Esophagus squamous epithelium (tissue), 5 donors: Measurements from ENCODE around the gene YIF1A. TPM values are rescaled to one million over a fixed set of nuclear protein-coding genes. Genes with fewer than 3 reads are reported as not detected.
"Not testable (repeated sequence)": the region's sequence is repeated elsewhere in the genome, so short reads cannot be mapped to it uniquely, and the experiment has no call there.

Experiments
- DNase-seq: peaks from one replicate; lab custom pipeline; 2025; lab: John Stamatoyannopoulos, UW
- H3K27ac ChIP-seq, 4 donors: fragments of 200-600 bp; sonication (generic); one replicate each; pipeline ENCODE4 v1.5.1; 2016 to 2019; ENCODE audit warnings: mild to moderate bottlenecking in 1 of 4
- H3K27me3 ChIP-seq, 4 donors: fragments of 200-600 bp; sonication (generic); 1 replicate in 3 of 4; 2 replicates in 1 of 4; pipeline versions ENCODE4 v1.5.1 to v1.6.0; 2017 to 2021; ENCODE audit warnings: antibody characterized with exemption in 1 of 4
- H3K36me3 ChIP-seq, 3 donors: fragments of 200-600 bp; sonication (generic); one replicate each; pipeline ENCODE4 v1.5.1; 2016 to 2019
- H3K4me1 ChIP-seq, 3 donors: fragments of 200-600 bp; sonication (generic); one replicate each; pipeline ENCODE4 v1.5.1; 2017 to 2019
- H3K4me3 ChIP-seq, 4 donors: fragments of 200-600 bp; sonication (generic); 1 replicate in 3 of 4; 2 replicates in 1 of 4; pipeline ENCODE4 v1.5.1; 2016 to 2019; ENCODE audit warnings: mild to moderate bottlenecking in 2 of 4, moderate library complexity in 1 of 4
- H3K9me3 ChIP-seq, 3 donors: fragments of 200-600 bp; sonication (generic); one replicate each; pipeline ENCODE4 v1.5.1; 2016 to 2019
- CTCF ChIP-seq, 6 experiments: fragments of 450-650 bp in 4 of 6; fragments of 200-600 bp in 2 of 6; sonication (generic) in 2 of 6; IDR thresholded peaks; one replicate each; pipeline ENCODE4 v1.5.1; 2016 to 2019; ENCODE audit warnings: antibody characterized with exemption in 6 of 6, mild to moderate bottlenecking in 4 of 6, moderate library complexity in 4 of 6
- POLR2A ChIP-seq, 4 donors: fragments of 450-650 bp; IDR thresholded peaks; one replicate each; pipeline ENCODE4 v1.6.1; 2017; ENCODE audit warnings: antibody characterized with exemption in 4 of 4, mild to moderate bottlenecking in 4 of 4, moderate library complexity in 3 of 4
- WGBS, 2 donors: methylation state at CpG; one replicate each; pipeline ENCODE4 v1.1.5; 2018; 5-methylcytosine and 5-hydroxymethylcytosine counted together
- intact Hi-C: fragments of 100-400 bp; cut with DNase I; formaldehyde crosslinking; loops from one replicate; pipeline ENCODE4 v1.15.0; 2022
- total RNA-seq, 4 donors: library from RNA; depleted of rRNA; stranded (reverse); fragments of >200 nt; gene quantifications; one replicate each; pipeline ENCODE4 v1.1.0, GENCODE V29; 2016
- donor health status: DM: yes; HTN: yes; CAD: no.

The YIF1A gene
- total RNA-seq, 4 donors from 2014 or later: 51.9 to 71.9 (median 63.8) TPM

GRCh38 chr11:66324664-66325063, 35.7 kb upstream of the YIF1A start:
- WGBS, 2 donors: 55% methylated on average over 8 of the region's 10 CpGs; no CpG with 5 or more reads in 1 of the 2 donors
- no peaks in the 10 kb centered on the region for H3K9me3 ChIP-seq
- H3K27ac ChIP-seq: peak overlapping the region in 2 of 4 donors; percentile 82 to 88
- no peaks in the 10 kb centered on the region for H3K27me3 ChIP-seq
- intact Hi-C loops: no loop called here
- TF ChIP-seq POLR2A (IDR thresholded peaks at IDR 0.05) (no peak), CTCF (IDR thresholded peaks at IDR 0.05) (no peak)
- no peak overlapping the region for H3K4me3 ChIP-seq
- no peaks in the 10 kb centered on the region for H3K36me3 ChIP-seq
- DNase-seq: no peak
- H3K4me1 ChIP-seq: peaks cover 24 to 55% (median 29%) of the 10 kb centered on the region in 3 donors

- no peak for DNase-seq
- 90 to 96% methylated on average over 1 of the region's 1 CpG for WGBS, 2 donors
- H3K27me3 ChIP-seq: no peaks in the 10 kb centered on the region
- no peak overlapping the region for H3K27ac ChIP-seq
- H3K4me1 ChIP-seq: peaks cover 25 to 60% (median 35%) of the 10 kb centered on the region in 3 donors
- no peak overlapping the region for H3K4me3 ChIP-seq
- no peaks in the 10 kb centered on the region for H3K36me3 ChIP-seq
- intact Hi-C loops: no loop called here
- H3K9me3 ChIP-seq: no peaks in the 10 kb centered on the region
- no peak for TF ChIP-seq CTCF (IDR thresholded peaks at IDR 0.05)
- TF ChIP-seq POLR2A (IDR thresholded peaks at IDR 0.05): no peak
Measured at GRCh38 chr11:66323684-66324083, 34.7 kb upstream of the YIF1A start.

- DNase-seq: no peak
Measured at GRCh38 chr11:66322732-66323427, 33.9 kb upstream of the YIF1A start.

GRCh38 chr11:66321606-66322005, 32.7 kb upstream of the YIF1A start:
- H3K4me1 ChIP-seq: peaks cover 33 to 60% (median 38%) of the 10 kb centered on the region in 3 donors
- intact Hi-C loops: no loop called here

More at GRCh38 chr11:66322732-66323427, 33.9 kb upstream of the YIF1A start:
- TF ChIP-seq CTCF (IDR thresholded peaks at IDR 0.05): no peak
- no peak for TF ChIP-seq POLR2A (IDR thresholded peaks at IDR 0.05)
- 82 to 83% methylated on average over 5 to 8 of the region's 11 CpGs for WGBS, 2 donors
- Histone ChIP-seq H3K27ac (peak overlapping the region in 2 of 4 donors; percentile 34 to 65), H3K4me1 (peaks cover 26 to 60% (median 35%) of the 10 kb centered on the region in 3 donors), H3K9me3 (no peaks in the 10 kb centered on the region), H3K27me3 (no peaks in the 10 kb centered on the region), H3K36me3 (no peaks in the 10 kb centered on the region), H3K4me3 (no peak overlapping the region)
- intact Hi-C loops: no loop called here

GRCh38 chr11:66320748-66321147, 31.8 kb upstream of the YIF1A start:
- H3K36me3 ChIP-seq, H3K9me3 ChIP-seq, intact Hi-C loops, DNase-seq, H3K27ac ChIP-seq, H3K4me3 ChIP-seq: not testable (repeated sequence)
- WGBS, 2 donors: 90 to 91% methylated on average over 6 of the region's 6 CpGs
- Histone ChIP-seq H3K4me1 (peaks cover 35 to 60% (median 38%) of the 10 kb centered on the region in 3 donors), H3K27me3 (peaks cover 0 to 16% (median 0%) of the 10 kb centered on the region in 4 donors)

More at GRCh38 chr11:66321606-66322005, 32.7 kb upstream of the YIF1A start:
- Histone ChIP-seq H3K4me3 (no peak overlapping the region), H3K27me3 (peaks cover 0 to 8% (median 0%) of the 10 kb centered on the region in 4 donors), H3K27ac (peak overlapping the region in 1 of 4 donors; percentile 65), H3K9me3 (no peaks in the 10 kb centered on the region), H3K36me3 (no peaks in the 10 kb centered on the region)
- TF ChIP-seq CTCF (IDR thresholded peaks at IDR 0.05): no peak
- TF ChIP-seq POLR2A (IDR thresholded peaks at IDR 0.05): no peak
- 79 to 96% methylated on average over 2 of the region's 4 CpGs for WGBS, 2 donors
- no peak for DNase-seq

- H3K4me3 ChIP-seq, H3K27ac ChIP-seq, intact Hi-C loops, H3K9me3 ChIP-seq, H3K36me3 ChIP-seq, DNase-seq: not testable (repeated sequence)
- H3K4me1 ChIP-seq: peaks cover 35 to 58% (median 38%) of the 10 kb centered on the region in 3 donors
- WGBS, 2 donors: 81 to 97% methylated on average over 2 of the region's 2 CpGs
- peaks cover 0 to 21% (median 0%) of the 10 kb centered on the region in 4 donors for H3K27me3 ChIP-seq
Measured at GRCh38 chr11:66320289-66320688, 31.3 kb upstream of the YIF1A start.
